Fibroblast of upper back skin (primary cell): ENCODE measurements around the gene ZNF677.
"Not testable (repeated sequence)": the region's sequence is repeated elsewhere in the genome, so short reads cannot be mapped to it uniquely, and the experiment has no call there.

Experiments used
- DNase-seq: peaks from one replicate; pipeline ENCODE4 v3.0.0-alpha.2; 2013

ZNF677 gene

GRCh38 chr19:53254411-53255341 lies at the start of gene ZNF677:
TSS of gene ZNF677 (minus strand) at chr19:53254873. CDS start at chr19:53251550, 3,323 bp downstream.
- peak; percentile 87 for DNase-seq

DNA sequence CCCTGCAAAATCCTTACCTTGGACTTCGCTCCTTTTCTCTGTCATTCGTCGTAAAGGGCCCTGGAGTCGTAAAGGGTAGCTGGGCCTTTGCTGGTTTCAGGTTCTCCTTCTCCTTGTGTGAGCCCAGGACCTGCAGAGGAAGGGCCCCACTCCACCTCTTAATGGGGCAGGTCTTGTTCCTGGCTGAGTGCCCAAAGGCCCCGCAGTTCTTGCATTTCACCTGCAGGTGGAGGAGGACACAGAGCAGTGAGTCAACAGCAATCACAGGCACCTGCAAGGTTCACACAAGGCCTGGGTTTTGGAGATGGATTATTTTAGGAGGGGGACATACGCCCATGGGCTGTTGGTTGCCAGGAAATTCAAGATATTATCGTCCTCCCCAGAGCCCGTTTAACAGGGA lies 46.7 kb upstream of the ZNF677 start:
- DNase-seq, result not testable (repeated sequence)

DNA sequence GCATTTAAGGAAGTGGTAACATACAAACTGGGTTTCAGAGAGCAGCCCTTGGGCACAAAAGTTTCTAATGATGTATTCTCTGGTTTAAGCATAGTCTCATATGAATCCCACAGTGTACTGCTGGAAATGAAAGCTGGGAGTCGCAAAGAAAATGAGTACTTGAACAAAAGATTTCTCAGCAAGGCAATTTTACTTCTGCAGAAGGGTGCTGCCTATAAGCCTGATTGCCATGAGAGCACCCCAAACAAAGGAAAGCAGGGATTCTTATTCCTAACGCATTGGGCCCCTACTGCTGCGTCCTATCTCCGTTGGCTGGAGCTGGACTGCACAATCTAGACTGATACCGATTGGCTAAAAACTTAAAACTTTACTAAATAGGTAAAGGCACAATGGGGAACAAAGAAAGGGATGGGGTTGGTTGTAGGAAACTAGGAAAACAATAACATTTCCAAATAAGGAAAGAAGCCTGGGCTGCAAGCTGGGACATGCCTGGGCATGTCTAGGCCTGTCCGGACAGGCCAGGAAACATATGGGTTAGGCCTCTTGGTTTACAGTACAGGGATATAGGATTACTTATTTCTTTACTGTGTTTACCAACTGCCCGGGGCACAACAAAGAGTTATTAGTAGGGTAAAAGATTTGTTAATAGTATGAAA lies 40.2 kb upstream of the ZNF677 start:
- no peak for DNase-seq

DNA sequence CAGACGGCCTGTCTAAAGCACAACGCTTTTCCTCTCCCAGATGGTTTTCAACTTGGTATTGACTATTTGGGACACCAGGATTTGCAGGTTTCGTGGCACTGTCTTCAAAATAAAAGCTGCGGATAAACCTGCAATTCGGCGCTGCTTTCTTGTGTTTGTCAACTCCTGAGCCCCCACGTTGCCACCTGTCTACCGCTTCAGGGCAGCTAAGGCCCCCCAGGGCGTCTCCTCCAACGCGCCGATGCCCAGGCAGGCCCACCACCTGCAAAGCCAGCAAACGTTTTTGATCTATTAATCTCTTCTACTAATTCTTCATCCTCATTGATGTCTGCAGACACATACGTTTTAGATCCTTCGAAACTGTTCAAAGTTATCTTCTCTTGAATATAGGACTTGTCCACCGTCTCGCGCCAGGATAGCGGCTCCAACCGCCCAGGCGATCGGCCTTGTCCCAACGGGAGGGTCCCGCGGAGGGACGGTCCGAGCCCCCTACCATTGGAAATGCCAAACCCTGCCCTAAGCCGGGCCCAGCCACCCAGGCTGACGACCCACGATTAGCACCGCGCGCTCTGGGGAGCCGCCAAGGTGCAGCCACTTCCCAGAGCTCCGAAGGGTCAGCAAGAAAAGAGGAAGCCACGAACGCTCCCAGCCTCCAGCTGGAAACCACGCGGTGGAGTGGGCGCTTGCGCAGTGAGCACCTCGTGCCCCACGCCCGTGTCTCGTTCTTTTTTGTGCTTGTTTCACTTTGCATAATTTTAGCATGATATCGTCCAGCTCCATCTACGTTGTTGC lies 36.3 kb upstream of the ZNF677 start:
- DNase-seq, result no peak

GRCh38 chr19:53285087-53285486 lies 30.4 kb upstream of the ZNF677 start:
- no peak for DNase-seq

GRCh38 chr19:53281947-53282346 lies 27.3 kb upstream of the ZNF677 start:
- DNase-seq, result not testable (repeated sequence)

- no peak for DNase-seq
Observed at GRCh38 chr19:53275480-53275879, 20.8 kb upstream of the ZNF677 start.

GRCh38 chr19:53272044-53272443 lies 17.4 kb upstream of the ZNF677 start:
- no peak for DNase-seq

- not testable (repeated sequence) for DNase-seq
Observed at GRCh38 chr19:53269861-53270260, 15.2 kb upstream of the ZNF677 start.

- DNase-seq, result not testable (repeated sequence)
Observed at GRCh38 chr19:53267623-53268022, 12.9 kb upstream of the ZNF677 start, which contains the start of gene VN1R4. TSS of gene VN1R4 (minus strand) at chr19:53267723. CDS start at chr19:53267665, 58 bp downstream.

GRCh38 chr19:53257715-53258342 lies 3.2 kb upstream of the ZNF677 start, which contains the start of gene VN1R2:
TSS of gene VN1R2 (plus strand) at chr19:53258292. CDS start at chr19:53258376, 84 bp downstream.
- DNase-seq, result not testable (repeated sequence)

DNA sequence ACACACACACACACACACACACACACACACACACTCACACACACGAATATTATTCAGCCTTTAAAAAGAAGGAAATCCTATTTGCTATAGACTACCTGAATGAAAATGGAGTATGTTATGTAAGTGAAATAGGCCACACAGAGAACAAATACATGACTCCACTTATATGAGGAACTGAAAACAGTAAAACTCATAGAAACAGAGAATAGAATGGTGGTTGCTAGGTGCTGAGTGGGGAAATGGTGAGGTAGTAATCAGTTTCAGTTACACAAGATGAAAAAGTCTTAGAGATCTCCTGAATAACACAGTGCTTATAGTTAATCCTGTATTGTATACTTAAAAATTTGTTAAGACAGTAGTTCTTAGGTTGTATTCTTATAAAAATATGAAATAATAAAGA lies 8.2 kb downstream of the ZNF677 start:
- DNase-seq, result no peak

DNA sequence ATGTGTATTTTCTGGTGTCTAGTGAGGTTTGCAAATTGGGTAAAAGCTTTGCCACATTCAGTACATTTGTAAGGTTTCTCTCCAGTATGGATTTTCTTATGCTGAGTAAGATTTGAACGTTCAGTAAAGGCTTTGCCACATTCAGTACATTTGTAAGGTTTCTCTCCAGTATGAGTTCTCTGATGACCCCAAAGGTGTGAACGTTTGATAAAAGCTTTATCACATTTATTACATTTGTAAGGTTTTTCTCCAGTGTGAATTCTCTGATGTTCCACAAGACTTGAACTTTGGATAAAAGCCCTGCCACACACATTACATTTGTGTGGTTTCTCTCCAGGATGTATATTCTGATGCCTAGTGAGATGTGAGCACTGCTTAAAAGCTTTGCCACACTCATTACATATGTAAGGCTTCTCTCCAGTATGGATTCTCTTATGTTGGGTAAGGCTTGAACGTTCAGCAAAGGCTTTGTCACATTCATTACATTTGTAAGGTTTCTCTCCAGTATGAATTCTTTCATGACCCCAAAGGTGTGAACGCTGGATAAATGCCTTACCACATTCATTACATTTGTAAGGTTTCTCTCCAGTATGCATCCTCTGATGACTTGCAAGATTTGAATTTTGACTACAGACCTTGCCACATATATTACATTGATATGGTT lies 17.4 kb downstream of the ZNF677 start:
- no peak for DNase-seq

GRCh38 chr19:53224606-53225005 lies 30.1 kb downstream of the ZNF677 start:
- DNase-seq, result no peak

- DNase-seq, result not testable (repeated sequence)
Observed at GRCh38 chr19:53222716-53223115, 32.0 kb downstream of the ZNF677 start.

DNA sequence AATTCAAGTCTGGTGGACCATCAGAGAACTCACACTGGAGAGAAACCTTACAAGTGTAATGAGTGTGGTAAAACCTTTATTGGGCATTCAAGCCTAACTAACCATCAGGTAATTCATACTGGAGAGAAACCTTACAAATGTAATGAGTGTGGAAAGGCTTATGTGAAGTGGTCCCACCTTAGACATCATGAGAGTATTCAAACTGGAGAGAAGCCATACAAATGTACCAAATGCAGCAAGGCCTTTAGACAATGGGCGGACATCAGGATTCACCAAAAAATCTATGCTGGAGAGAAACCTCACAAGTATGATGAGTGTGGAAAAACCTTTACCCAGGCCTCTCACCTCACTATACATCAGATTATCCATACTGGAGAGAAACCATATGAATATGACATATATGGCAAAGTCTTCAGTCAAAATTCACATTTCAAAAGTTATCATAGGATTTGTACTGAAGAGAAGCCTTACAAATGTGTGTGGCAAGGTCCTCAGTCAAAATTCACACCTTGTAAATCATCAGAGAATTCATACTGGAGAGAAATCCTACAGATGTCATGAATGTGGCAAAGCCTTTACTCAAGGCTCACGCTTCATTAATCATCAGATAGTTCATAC lies 41.9 kb downstream of the ZNF677 start:
- no peak for DNase-seq

- not testable (repeated sequence) for DNase-seq
Observed at GRCh38 chr19:53211554-53211953, 43.1 kb downstream of the ZNF677 start.

DNA sequence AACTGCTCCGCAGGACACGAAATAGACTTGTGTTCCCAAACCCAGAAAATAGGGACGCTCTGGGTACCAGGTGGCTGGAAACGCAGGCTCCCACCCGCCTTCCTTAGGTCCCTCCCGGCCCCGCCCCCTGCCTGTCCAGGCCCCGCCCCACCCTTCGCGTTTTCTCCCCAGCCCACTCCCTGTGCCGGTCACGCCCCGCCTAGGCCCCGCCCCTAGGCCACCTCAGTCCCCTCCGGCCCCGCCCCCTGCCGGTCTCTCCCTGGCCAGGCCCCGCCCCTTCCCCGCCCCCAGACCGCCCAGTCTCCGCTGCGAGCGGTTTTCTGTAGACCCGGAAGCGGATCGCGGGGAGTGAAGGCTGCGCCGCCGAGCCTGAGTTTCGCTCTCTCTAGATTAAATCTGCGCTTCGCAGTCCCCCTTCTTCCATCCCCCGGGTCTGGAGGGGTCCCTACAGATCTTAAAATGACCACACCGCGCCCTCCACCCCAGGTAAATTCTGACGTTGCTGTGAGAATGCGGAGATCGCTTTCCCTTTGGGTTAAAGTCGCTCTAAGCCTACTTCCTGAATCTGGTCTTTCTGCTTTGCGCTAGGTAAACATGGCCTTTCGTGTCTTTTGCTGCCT lies 57.8 kb downstream of the ZNF677 start:
- DNase-seq, result peak; percentile 89

DNA sequence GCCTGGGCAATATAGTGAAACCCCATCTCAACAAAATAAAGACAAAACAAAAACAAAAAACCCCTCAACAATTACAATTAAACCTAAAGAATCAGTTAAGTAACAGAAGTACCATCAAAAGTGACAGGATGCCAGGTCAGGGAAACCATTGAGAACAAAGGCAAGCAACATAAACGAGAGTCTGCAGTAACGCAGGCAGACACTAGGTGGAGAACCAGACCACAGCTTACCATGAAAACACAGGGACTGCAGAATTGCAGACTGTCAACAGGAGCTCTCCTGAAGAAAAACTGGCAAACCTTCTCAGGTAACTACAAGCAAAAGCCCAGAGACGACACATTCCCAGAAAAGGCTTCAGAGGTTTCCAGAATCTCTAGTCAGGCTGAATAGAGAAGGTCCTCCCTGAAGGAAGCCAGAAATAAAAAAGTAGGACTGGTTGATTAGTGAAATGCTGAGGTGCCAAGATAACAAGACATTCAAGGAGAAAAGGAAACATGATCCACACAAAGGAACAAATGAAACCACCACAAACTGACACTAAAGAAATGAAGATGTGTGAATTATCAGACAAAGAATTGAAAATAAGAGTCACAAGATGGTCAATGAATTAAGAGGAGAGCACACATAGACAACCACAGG lies 59.3 kb downstream of the ZNF677 start:
- DNase-seq, result peak; percentile 75

- DNase-seq, result no peak
Observed at GRCh38 chr19:53193535-53194222, 61.0 kb downstream of the ZNF677 start.
